Esophagus (tissue), 2 donors: ENCODE measurements around the gene DCAF12. TPM values are rescaled to one million over a fixed set of nuclear protein-coding genes. Genes with fewer than 3 reads are reported as not detected.

ENCODE experiments used
- polyA plus RNA-seq, 2 donors: library from polyadenylated mRNA; stranded (reverse); fragments of 200-250 nt; gene quantifications; one replicate each; pipeline ENCODE4 v1.2.3, GENCODE V29; 2013
- donor health status: healthy with polysubstance abuse.
- donor health status: Bipolar disorder and iron deficiency.

DCAF12 gene
- polyA plus RNA-seq, 2 donors = 19.6 to 22.8 TPM

Other genes with a start within 250 kb of the DCAF12 start
- 10 to 100 TPM; 12.6 to 15.6 TPM for gene UBAP2, start 77.8 kb downstream of the DCAF12 start, polyA plus RNA-seq
- gene UBAP1, start 52.3 kb upstream of the DCAF12 start, polyA plus RNA-seq = 10 to 100 TPM; 58.2 to 59.6 TPM
- 1 to 10 TPM in 1 of 2 donors, under 1 TPM in 1; 0.90 to 1.0 TPM for gene KIF24, start 202.6 kb upstream of the DCAF12 start, polyA plus RNA-seq
- gene NUDT2, start 202.9 kb upstream of the DCAF12 start, polyA plus RNA-seq = 10 to 100 TPM; 17.3 to 35.2 TPM